Natural killer cell treated with Interleukin-12 subunit alpha and Interleukin-12 subunit beta and Interleukin-15 and Interleukin-18, amount 100 ng/mL, for 72 hours (primary cell): ENCODE measurements around the gene OPA1. TPM values are rescaled to one million over a fixed set of nuclear protein-coding genes. Genes with fewer than 3 reads are reported as not detected.

ENCODE experiments used
- ATAC-seq, 2 donors: fragments of 150-1000 bp; cut with Tn5 transposase in 1 of 2; sonication (Bioruptor Pico), chemical (Tn5 transposase) in 1 of 2; 2 replicates each; pipeline ENCODE4 v1.10.0; 2021
- DNase-seq: peaks from one replicate; pipeline ENCODE4 v3.0.0; 2022; ENCODE audit warnings: low spot score
- H3K27ac Mint-ChIP-seq, 2 donors: 1 replicate in 1 of 2; 2 replicates in 1 of 2; pipeline ENCODE4 v1.8.0; 2022; ENCODE audit warnings: mixed read lengths in 2 of 2, mild to moderate bottlenecking in 1 of 2, moderate library complexity in 1 of 2
- H3K27me3 Mint-ChIP-seq, 2 donors: 1 replicate in 1 of 2; 2 replicates in 1 of 2; pipeline ENCODE4 v1.8.0; 2022; ENCODE audit warnings: mixed read lengths in 2 of 2
- H3K36me3 Mint-ChIP-seq: one replicate; pipeline ENCODE4 v1.8.0; 2022; ENCODE audit warnings: mixed read lengths
- H3K4me1 Mint-ChIP-seq, 2 donors: 1 replicate in 1 of 2; 2 replicates in 1 of 2; pipeline ENCODE4 v1.8.0; 2022; ENCODE audit warnings: low read depth in 2 of 2, mixed read lengths in 2 of 2, mild to moderate bottlenecking in 1 of 2
- H3K4me3 Mint-ChIP-seq: one replicate; pipeline ENCODE4 v1.8.0; 2022; ENCODE audit warnings: mixed read lengths
- H3K9me3 Mint-ChIP-seq: 2 replicates; pipeline ENCODE4 v1.8.0; 2022; ENCODE audit warnings: mixed read lengths
- total RNA-seq, 2 donors: library from RNA; stranded (reverse); gene quantifications; one replicate each; pipeline ENCODE4 v1.2.3, GENCODE V29; 2022

Gene OPA1
- total RNA-seq, 2 donors from 2014 or later: 62.3 to 84.6 TPM

DNA sequence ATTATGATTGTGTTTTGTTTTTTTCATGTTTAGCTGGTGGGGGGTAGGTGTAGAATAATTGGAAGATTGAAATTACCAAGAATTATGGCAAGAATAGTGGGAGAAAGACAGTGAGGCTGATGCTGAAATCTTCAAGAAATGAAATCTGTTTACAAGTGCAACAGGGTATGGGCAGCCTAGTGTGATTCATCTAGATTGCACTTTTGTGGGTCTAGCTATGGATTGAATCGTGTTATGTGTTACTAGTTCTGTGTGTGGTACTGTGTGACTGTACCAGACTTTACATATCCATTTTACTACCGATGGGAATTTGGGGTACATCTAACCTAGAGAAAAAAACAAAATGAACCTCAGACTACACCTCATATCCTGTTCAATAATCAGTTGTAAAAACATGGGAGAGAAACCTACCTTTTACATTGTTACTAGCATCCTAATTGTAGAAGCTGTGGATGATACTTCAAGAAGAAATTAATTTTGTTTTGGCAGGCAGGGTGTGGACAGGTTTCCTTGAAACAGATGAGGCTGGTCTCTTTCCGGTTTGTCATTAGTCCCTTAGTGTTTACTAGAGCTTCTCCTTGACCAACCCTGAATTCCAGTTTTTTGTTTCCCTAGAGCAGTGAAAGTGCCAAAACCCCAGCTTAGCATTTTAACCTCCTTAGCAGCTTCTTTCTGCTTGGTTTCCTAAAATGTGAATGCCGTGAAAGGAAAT is 47.9 kb downstream of the OPA1 start:
- no peak overlapping the region for H3K4me3 Mint-ChIP-seq
- no peak overlapping the region for H3K27ac Mint-ChIP-seq
- H3K4me1 Mint-ChIP-seq: no peaks in the 10 kb centered on the region
- no peaks in the 10 kb centered on the region for H3K27me3 Mint-ChIP-seq
- H3K36me3 Mint-ChIP-seq: peaks cover 15% of the 10 kb centered on the region
- no peak for DNase-seq
- ATAC-seq: no peak
- H3K9me3 Mint-ChIP-seq: no peaks in the 10 kb centered on the region

DNA sequence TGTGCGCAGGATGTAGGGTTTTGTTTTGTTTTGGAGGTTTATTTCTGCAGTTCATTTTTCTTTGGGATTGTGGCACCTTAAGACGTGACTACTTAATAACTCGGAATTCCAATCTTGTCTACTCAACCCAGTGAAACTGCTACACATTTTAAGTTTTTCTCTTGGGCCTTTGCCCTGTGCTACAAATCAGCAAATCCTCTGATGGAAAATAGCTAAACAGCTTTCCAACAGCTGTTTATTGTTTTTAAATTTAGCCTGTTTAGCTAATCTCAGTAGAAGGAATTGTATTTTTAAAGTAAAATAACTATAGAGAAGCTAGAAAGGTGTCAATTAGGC is 48.4 kb downstream of the OPA1 start:
- no peaks in the 10 kb centered on the region for H3K4me1 Mint-ChIP-seq
- peaks cover 17% of the 10 kb centered on the region for H3K36me3 Mint-ChIP-seq
- no peak overlapping the region for H3K27ac Mint-ChIP-seq
- H3K4me3 Mint-ChIP-seq: no peak overlapping the region
- no peak for DNase-seq
- no peak for ATAC-seq
- no peaks in the 10 kb centered on the region for H3K27me3 Mint-ChIP-seq
- H3K9me3 Mint-ChIP-seq: no peaks in the 10 kb centered on the region

DNA sequence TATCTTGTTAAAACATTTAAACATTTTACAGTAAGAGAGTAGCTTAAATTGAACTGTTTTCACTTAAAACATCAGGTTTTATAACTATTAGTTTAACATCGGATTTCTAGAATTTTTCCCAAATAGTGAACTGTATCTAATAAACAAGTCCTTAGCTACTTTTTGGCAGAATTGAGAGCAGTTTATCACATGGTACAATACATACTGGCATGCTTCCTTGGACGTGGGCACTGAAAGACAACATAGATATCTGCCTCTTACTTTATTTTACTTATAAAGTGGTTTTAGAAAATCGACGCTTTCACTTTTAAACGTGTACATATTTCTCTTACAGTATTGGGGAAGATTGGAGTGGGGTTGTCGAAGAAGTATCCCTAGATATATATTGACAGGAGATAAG is 52.8 kb downstream of the OPA1 start:
- Mint-ChIP-seq H3K27ac (no peak overlapping the region), H3K9me3 (no peaks in the 10 kb centered on the region), H3K36me3 (peaks cover 23% of the 10 kb centered on the region), H3K4me3 (no peak overlapping the region), H3K4me1 (no peaks in the 10 kb centered on the region), H3K27me3 (no peaks in the 10 kb centered on the region)
- DNase-seq (no peak), ATAC-seq (no peak)

DNA sequence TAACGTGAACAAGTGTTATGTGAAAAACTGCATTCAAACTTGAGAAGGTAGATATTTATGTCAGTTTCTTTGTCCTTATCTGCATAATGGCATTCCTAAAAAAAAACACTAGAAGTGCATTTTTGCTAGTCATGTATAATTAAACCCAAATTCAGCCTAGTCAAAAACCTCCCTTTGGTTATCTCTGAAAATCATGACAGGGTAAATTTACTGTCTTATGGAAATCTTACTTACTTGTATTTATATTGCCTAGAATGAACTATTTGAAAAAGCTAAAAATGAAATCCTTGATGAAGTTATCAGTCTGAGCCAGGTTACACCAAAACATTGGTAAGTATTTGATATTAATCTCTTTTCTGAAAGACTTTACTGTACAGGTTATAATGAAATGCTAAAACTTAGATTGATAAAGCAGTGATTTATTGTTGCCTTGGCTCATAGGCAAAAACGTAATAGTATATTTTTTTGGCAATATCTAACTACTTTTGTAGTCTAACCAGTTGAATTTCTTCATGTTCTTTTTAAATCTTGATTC is 55.6 kb downstream of the OPA1 start:
- Mint-ChIP-seq H3K4me1 (no peaks in the 10 kb centered on the region), H3K9me3 (no peaks in the 10 kb centered on the region), H3K4me3 (no peak overlapping the region), H3K27me3 (no peaks in the 10 kb centered on the region), H3K27ac (no peak overlapping the region), H3K36me3 (peaks cover 23% of the 10 kb centered on the region)
- no peak for DNase-seq
- no peak for ATAC-seq

DNA sequence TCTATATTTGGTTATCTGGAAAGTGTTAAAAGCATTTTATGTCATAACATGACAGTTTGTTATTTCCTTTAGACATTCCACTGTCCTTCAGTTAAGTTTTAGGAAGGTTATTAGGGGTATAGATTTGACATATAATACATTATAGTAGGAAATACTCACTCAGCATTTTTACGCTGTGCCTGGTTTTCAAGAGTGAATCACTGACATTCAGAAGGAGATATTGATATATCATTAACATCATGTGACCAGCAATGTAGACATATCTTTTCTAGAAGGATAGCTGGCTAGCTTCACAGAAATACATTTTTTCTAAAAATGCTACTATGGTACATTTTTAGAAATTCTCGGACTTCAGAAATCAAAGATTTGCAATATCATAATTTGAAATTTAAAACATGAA is 57.6 kb downstream of the OPA1 start:
- H3K9me3 Mint-ChIP-seq: no peaks in the 10 kb centered on the region
- H3K4me1 Mint-ChIP-seq: no peaks in the 10 kb centered on the region
- ATAC-seq: no peak
- H3K27me3 Mint-ChIP-seq: no peaks in the 10 kb centered on the region
- no peak overlapping the region for H3K4me3 Mint-ChIP-seq
- peaks cover 23% of the 10 kb centered on the region for H3K36me3 Mint-ChIP-seq
- no peak overlapping the region for H3K27ac Mint-ChIP-seq
- no peak for DNase-seq

DNA sequence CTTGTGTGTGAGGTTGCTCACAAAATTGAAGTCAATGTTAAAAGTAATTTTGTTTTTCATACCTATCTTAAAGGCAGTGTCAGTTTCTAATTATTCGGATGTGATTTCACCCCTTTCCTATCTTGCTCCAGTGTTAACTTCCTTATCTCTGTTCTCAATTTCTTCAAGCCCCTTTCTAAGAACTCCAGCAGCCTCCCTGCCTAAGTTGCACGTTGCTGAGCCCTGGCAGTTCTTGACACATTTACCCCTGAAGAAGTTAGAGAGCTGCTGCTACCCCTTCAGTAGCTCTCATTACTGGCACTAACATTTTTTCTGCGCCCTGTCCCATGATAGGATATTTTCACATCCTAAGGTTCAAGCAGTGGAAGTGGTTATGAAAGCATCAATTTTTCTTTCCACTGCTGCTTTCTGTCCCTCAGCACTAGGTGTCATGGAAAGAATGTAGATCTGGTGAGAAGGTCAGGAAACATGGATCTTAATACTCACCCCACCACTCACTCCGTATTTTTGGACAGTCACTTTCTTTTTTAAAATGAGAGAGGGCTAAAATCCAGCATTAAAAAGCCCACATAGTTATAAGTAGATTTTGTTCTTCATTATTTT is 62.9 kb downstream of the OPA1 start:
- Mint-ChIP-seq H3K9me3 (no peaks in the 10 kb centered on the region), H3K4me1 (no peaks in the 10 kb centered on the region), H3K36me3 (peaks cover 20% of the 10 kb centered on the region), H3K27ac (no peak overlapping the region), H3K27me3 (no peaks in the 10 kb centered on the region), H3K4me3 (no peak overlapping the region)
- no peak for DNase-seq
- ATAC-seq: no peak

DNA sequence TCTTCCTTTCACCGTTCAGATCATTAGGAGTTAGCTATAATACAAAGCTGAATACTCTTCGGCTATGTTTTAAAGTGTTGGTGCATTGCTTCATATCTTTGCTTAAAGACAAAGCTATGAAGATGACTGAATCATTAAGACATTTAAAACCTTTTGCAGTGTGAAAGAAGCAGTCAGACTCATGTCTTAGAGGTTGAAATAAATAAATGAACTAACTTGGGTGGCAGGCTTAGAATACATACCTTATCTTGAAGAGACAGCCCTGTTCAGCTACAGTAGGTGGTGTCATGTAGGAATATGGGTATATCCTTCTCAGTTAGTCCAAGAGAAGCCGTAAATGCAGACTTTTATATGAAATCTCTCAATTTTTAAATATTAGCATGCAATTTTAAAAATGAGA is 63.4 kb downstream of the OPA1 start:
- H3K9me3 Mint-ChIP-seq: no peaks in the 10 kb centered on the region
- ATAC-seq (no peak), DNase-seq (no peak)
- peaks cover 25% of the 10 kb centered on the region for H3K36me3 Mint-ChIP-seq
- H3K27me3 Mint-ChIP-seq: no peaks in the 10 kb centered on the region
- no peak overlapping the region for H3K27ac Mint-ChIP-seq
- peaks cover 0 to 2% of the 10 kb centered on the region in 2 donors for H3K4me1 Mint-ChIP-seq
- H3K4me3 Mint-ChIP-seq: no peak overlapping the region

DNA sequence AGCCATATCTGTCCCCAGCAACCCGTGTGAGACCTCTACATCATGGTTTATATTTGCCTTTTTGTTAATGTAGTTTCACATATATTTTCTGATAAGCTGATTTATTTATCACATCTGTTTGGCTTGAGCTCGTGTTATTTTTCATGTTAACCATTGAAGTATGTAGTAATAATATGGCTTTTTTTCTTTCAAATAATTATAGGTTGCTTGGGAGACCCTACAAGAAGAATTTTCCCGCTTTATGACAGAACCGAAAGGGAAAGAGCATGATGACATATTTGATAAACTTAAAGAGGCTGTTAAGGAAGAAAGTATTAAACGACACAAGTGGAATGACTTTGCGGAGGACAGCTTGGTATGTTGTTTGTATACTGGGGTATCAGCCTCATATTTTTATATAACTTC is 63.9 kb downstream of the OPA1 start:
- Mint-ChIP-seq H3K9me3 (no peaks in the 10 kb centered on the region), H3K4me3 (no peak overlapping the region), H3K4me1 (peaks cover 0 to 4% of the 10 kb centered on the region in 2 donors), H3K27me3 (no peaks in the 10 kb centered on the region), H3K27ac (no peak overlapping the region), H3K36me3 (peaks cover 29% of the 10 kb centered on the region)
- DNase-seq (no peak), ATAC-seq (no peak)

DNA sequence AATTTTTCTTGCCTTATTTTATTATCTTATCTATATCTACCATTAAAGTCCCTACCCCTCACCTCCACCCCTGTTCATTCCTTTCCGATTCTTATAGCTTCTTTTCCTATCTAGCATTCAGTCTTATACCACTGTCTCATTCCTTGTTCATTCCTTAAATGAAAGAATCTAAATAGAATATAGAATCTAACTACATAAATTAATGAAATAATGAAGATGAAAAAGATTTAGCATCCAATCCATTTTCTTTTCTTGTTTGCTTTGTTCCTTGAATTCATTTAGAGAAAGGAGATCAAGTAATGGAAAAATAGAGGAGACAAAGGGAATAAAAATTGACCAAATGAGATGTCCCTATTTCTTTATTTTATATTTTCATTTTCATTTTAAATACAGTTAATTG is 67.2 kb downstream of the OPA1 start:
- Mint-ChIP-seq H3K4me1 (peaks cover 0 to 4% of the 10 kb centered on the region in 2 donors), H3K4me3 (no peak overlapping the region), H3K36me3 (peaks cover 36% of the 10 kb centered on the region), H3K27ac (no peak overlapping the region), H3K9me3 (no peaks in the 10 kb centered on the region), H3K27me3 (no peaks in the 10 kb centered on the region)
- no peak for ATAC-seq
- no peak for DNase-seq

DNA sequence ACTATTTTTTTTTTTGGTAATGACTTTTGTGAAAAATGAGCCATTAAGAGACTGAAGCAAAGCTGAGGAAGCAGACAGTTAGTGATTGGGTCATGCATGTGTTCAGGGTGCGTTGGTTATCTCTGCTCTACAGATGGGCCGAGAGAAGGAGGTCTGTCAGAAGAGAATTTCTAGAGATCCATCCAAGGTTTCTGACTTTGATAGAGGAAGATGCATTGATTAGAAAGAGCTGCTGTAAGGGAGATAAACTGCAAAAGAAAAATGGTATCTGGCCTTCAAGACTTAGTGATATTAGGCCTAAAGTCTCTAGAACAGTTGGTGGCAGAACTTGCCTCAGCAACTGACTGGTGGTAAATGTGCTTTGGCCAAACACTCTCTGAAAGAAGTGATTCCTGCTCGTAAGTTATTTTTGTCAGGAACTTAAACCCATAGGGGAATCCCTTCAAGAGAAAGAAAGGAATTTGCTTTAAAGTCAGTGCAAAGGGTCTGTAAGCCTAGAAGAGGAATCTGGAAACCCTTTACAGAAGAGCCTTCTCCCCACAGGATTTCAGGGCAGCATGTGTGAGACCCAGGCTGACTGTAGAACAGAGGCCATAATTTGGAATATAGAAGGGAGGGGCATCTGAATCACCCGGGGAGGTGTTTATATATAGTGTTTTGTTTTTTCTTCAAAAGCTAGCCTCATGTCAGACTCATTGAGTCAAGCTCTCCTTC is 67.8 kb downstream of the OPA1 start:
- Mint-ChIP-seq H3K36me3 (peaks cover 36% of the 10 kb centered on the region), H3K9me3 (no peaks in the 10 kb centered on the region), H3K4me3 (no peak overlapping the region), H3K27ac (peak overlapping the region in 1 of 2 donors; percentile 67), H3K27me3 (no peaks in the 10 kb centered on the region), H3K4me1 (peaks cover 0 to 4% of the 10 kb centered on the region in 2 donors)
- no peak for DNase-seq
- ATAC-seq: no peak

DNA sequence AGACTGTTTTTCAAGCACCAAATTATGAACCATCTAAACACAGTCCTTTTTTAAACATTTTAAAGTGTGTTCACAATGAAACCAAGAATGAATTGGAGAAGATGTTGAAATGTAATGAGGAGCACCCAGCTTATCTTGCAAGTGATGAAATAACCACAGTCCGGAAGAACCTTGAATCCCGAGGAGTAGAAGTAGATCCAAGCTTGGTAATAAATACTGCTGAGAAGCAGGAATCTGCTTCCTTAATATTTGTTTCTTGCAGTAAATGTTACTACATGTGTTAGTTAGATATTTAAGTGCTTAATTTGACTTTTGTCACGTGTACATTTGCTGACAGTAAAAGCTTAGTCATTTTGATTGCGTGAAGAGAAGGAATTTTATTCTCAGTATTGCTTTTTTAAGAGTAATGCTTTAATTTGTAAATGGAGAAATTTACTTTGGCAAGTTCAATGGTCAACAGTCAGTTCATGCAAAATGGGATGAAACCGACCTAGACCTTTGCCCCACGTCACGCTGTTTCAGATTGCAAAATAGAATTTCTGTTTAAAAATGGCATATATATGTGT is 69.8 kb downstream of the OPA1 start:
- DNase-seq (no peak), ATAC-seq (no peak)
- H3K4me3 Mint-ChIP-seq: no peak overlapping the region
- H3K9me3 Mint-ChIP-seq: no peaks in the 10 kb centered on the region
- peak overlapping the region in 1 of 2 donors; percentile 41 for H3K27ac Mint-ChIP-seq
- no peaks in the 10 kb centered on the region for H3K27me3 Mint-ChIP-seq
- H3K36me3 Mint-ChIP-seq: peaks cover 28% of the 10 kb centered on the region
- H3K4me1 Mint-ChIP-seq: peaks cover 0 to 4% of the 10 kb centered on the region in 2 donors

DNA sequence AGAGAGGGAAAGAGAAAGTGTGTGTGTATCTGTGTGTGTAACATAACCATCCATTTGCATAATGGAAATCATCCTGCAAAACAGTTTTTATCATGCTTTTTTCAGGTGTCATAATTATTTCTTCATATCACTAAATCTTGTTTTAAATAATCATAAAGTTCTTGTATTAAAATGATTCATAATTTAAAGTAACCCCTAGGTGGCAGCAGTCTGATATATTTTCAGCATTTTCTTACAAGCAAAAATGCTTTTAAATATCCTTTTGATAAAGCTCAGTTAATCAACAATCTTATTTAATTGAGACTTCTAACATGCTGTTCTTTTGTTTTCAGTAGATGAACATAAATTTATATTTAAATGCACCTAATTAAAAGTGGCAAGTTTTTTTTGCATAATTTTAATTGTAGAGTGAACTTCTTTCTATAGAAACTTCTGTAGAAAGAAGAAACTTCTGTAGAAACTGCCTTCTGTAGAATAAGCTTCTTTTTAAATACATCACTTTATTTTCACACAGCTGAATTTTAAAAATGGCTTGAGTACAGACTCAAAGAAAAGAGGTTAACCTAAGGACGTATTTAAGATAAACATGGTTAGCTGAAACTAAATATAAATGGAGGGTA is 72.5 kb downstream of the OPA1 start:
- no peaks in the 10 kb centered on the region for H3K9me3 Mint-ChIP-seq
- H3K4me3 Mint-ChIP-seq: no peak overlapping the region
- no peak for DNase-seq
- H3K27ac Mint-ChIP-seq: no peak overlapping the region
- no peaks in the 10 kb centered on the region for H3K27me3 Mint-ChIP-seq
- ATAC-seq: no peak
- H3K36me3 Mint-ChIP-seq: peaks cover 41% of the 10 kb centered on the region
- H3K4me1 Mint-ChIP-seq: peaks cover 3 to 4% of the 10 kb centered on the region in 2 donors

DNA sequence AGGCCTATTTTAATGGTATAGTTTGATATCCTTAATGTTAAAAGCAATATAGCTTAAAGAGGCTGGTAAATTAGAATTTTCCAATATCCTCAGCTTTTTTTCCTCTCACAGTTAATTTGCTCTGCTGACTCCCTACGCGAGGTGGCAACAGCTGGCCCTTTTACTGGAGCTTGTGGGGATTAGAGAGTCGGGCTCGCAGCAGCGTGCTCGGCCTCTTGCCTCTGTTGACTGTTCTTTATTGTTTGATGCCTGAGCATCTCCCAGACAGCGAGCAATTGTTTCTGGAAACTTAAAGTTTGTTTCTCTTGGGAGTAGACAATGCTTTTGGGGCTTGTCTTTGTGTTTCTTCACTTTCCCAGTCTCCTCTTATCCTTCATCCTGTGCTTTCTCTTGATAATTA is 80.8 kb downstream of the OPA1 start:
- Mint-ChIP-seq H3K27ac (no peak overlapping the region), H3K4me3 (no peak overlapping the region), H3K4me1 (no peaks in the 10 kb centered on the region), H3K9me3 (no peaks in the 10 kb centered on the region), H3K27me3 (no peaks in the 10 kb centered on the region), H3K36me3 (peaks cover 28% of the 10 kb centered on the region)
- no peak for DNase-seq
- ATAC-seq: no peak

DNA sequence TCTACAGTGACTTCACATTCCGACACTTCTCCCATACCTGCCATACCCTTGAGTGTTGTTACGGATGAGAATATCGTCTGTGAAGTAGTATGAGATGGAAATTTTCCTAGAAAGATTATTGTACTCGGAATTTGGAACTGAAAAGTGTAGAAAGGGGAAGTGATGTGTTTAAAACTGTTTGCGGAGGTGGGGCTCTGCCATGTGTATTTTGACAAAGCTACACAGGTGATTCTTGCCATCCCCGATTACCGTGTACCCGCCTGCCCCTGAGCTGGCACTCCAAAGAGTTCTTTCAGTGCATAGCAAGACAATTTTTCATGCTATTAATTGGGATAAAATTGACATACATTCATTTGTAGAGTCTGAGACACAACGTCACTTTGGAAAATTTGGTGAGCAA is 81.7 kb downstream of the OPA1 start:
- no peaks in the 10 kb centered on the region for H3K9me3 Mint-ChIP-seq
- H3K4me3 Mint-ChIP-seq: no peak overlapping the region
- peaks cover 21% of the 10 kb centered on the region for H3K36me3 Mint-ChIP-seq
- H3K27me3 Mint-ChIP-seq: no peaks in the 10 kb centered on the region
- no peaks in the 10 kb centered on the region for H3K4me1 Mint-ChIP-seq
- DNase-seq (no peak), ATAC-seq (no peak)
- H3K27ac Mint-ChIP-seq: no peak overlapping the region
